H9 (cell line): ENCODE measurements around the gene TTYH2. TPM values are rescaled to one million over a fixed set of nuclear protein-coding genes. Genes with fewer than 3 reads are reported as not detected.

Source experiments
- DNase-seq: peaks from one replicate; pipeline ENCODE4 v3.0.0-alpha.2; 2017
- H2AFZ ChIP-seq: one replicate; pipeline ENCODE4 v1.6.1; 2013; ENCODE audit warnings: mild to moderate bottlenecking, low read length, control low read depth, moderate library complexity
- H2AK5ac ChIP-seq: 2 replicates; pipeline ENCODE4 v1.6.1; 2013; ENCODE audit warnings: low read length, control low read depth, mixed read lengths; ENCODE audit not compliant: insufficient read length
- H2BK120ac ChIP-seq: one replicate; pipeline ENCODE4 v1.6.1; 2013; ENCODE audit warnings: low read depth, mild to moderate bottlenecking, low read length, control low read depth, inconsistent platforms; ENCODE audit not compliant: poor library complexity, severe bottlenecking
- H2BK12ac ChIP-seq: 2 replicates; pipeline ENCODE4 v1.6.1; 2013; ENCODE audit warnings: low read length, control low read depth, mixed read lengths, low read depth; ENCODE audit not compliant: insufficient read length
- H2BK15ac ChIP-seq: 2 replicates; pipeline ENCODE4 v1.6.1; 2013; ENCODE audit warnings: low read depth, low read length, control low read depth
- H2BK20ac ChIP-seq: one replicate; pipeline ENCODE4 v1.6.1; 2013; ENCODE audit warnings: low read depth, mild to moderate bottlenecking, low read length, control low read depth, inconsistent platforms; ENCODE audit not compliant: poor library complexity, severe bottlenecking
- H2BK5ac ChIP-seq: 2 replicates; pipeline ENCODE4 v1.6.1; 2013; ENCODE audit warnings: low read length, control low read depth, mixed read lengths; ENCODE audit not compliant: insufficient read length
- H3K14ac ChIP-seq: 2 replicates; pipeline ENCODE4 v1.6.1; 2013; ENCODE audit warnings: low read length, control low read depth; ENCODE audit not compliant: insufficient read depth
- H3K18ac ChIP-seq: 2 replicates; pipeline ENCODE4 v1.6.1; 2013; ENCODE audit warnings: low read depth, mild to moderate bottlenecking, mixed read lengths, low read length, control low read depth; ENCODE audit not compliant: insufficient read length
- H3K23ac ChIP-seq: 2 replicates; pipeline ENCODE4 v1.6.1; 2013; ENCODE audit warnings: low read length, control low read depth, mixed read lengths, low read depth; ENCODE audit not compliant: insufficient read length
- H3K23me2 ChIP-seq: 2 replicates; pipeline ENCODE4 v1.6.1; 2013; ENCODE audit warnings: low read depth, mild to moderate bottlenecking, mixed read lengths, low read length, control low read depth; ENCODE audit not compliant: insufficient read length, poor library complexity, severe bottlenecking
- H3K27ac ChIP-seq: 2 replicates; pipeline ENCODE4 v1.5.1; 2013; ENCODE audit warnings: low read length, control low read depth, mixed read lengths, low read depth; ENCODE audit not compliant: insufficient read length
- H3K27me3 ChIP-seq: 2 replicates; pipeline ENCODE4 v1.6.1; 2013; ENCODE audit warnings: low read length, control low read depth, inconsistent platforms; ENCODE audit not compliant: insufficient read depth
- H3K4ac ChIP-seq: 2 replicates; pipeline ENCODE4 v1.6.1; 2013; ENCODE audit warnings: low read depth, mild to moderate bottlenecking, control low read depth, inconsistent platforms, low read length, moderate library complexity
- H3K4me1 ChIP-seq: 2 replicates; pipeline ENCODE4 v1.6.1; 2013; ENCODE audit warnings: low read length, control low read depth, inconsistent platforms; ENCODE audit not compliant: insufficient read depth
- H3K4me2 ChIP-seq: 2 replicates; pipeline ENCODE4 v1.6.1; 2013; ENCODE audit warnings: low read length, control low read depth, mixed read lengths; ENCODE audit not compliant: insufficient read length, insufficient read depth
- H3K56ac ChIP-seq: 2 replicates; pipeline ENCODE4 v1.6.1; 2013; ENCODE audit warnings: low read depth, mild to moderate bottlenecking, mixed read lengths, low read length, control low read depth; ENCODE audit not compliant: insufficient read length
- H3K79me1 ChIP-seq: 2 replicates; pipeline ENCODE4 v1.6.1; 2013; ENCODE audit warnings: low read depth, mild to moderate bottlenecking, moderate library complexity, low read length, control low read depth, inconsistent platforms; ENCODE audit not compliant: insufficient read depth, poor library complexity, severe bottlenecking
- H3K79me2 ChIP-seq: 2 replicates; pipeline ENCODE4 v1.6.1; 2013; ENCODE audit warnings: low read length, control low read depth, inconsistent platforms; ENCODE audit not compliant: insufficient read depth
- H3K9ac ChIP-seq: 2 replicates; pipeline ENCODE4 v1.6.1; 2013; ENCODE audit warnings: low read length, control low read depth, mixed read lengths; ENCODE audit not compliant: insufficient read length; ENCODE audit errors: extremely low read depth
- H3K9me3 ChIP-seq: one replicate; pipeline ENCODE4 v1.6.1; 2013; ENCODE audit warnings: low read depth, low read length, inconsistent platforms; ENCODE audit not compliant: control insufficient read depth
- H3T11ph ChIP-seq: one replicate; pipeline ENCODE4 v1.6.1; 2013; ENCODE audit warnings: mild to moderate bottlenecking, low read length, control low read depth, inconsistent platforms
- H4K20me1 ChIP-seq: one replicate; pipeline ENCODE4 v1.6.1; 2013; ENCODE audit not compliant: control insufficient read depth, insufficient read length, insufficient read depth
- H4K5ac ChIP-seq: 2 replicates; pipeline ENCODE4 v1.6.1; 2013; ENCODE audit warnings: low read depth, mild to moderate bottlenecking, mixed read lengths, low read length, control low read depth; ENCODE audit not compliant: insufficient read length
- H4K8ac ChIP-seq: replicated peaks from 2 replicates; pipeline ENCODE4 v1.6.1; 2013; ENCODE audit warnings: low read length, control low read depth, mixed read lengths, low read depth; ENCODE audit not compliant: insufficient read length
- H4K91ac ChIP-seq: 2 replicates; pipeline ENCODE4 v1.6.1; 2013; ENCODE audit warnings: low read depth, mild to moderate bottlenecking, moderate library complexity, mixed read lengths, low read length, control low read depth; ENCODE audit not compliant: insufficient read length
- H3K27ac Mint-ChIP-seq, 3 experiments: 2 replicates in 2 of 3; 3 replicates in 1 of 3; pipeline ENCODE4 v1.8.0; 2020 to 2021; ENCODE audit warnings: mixed read lengths in 3 of 3, mild to moderate bottlenecking in 1 of 3, moderate library complexity in 1 of 3
- H3K27me3 Mint-ChIP-seq: 2 replicates; pipeline ENCODE4 v1.8.0; 2021; ENCODE audit warnings: low read depth, mild to moderate bottlenecking, moderate library complexity, mixed read lengths
- H3K36me3 Mint-ChIP-seq, 3 experiments: 2 replicates in 2 of 3; 3 replicates in 1 of 3; pipeline ENCODE4 v1.8.0; 2020 to 2021; ENCODE audit warnings: low read depth in 3 of 3, mixed read lengths in 3 of 3; ENCODE audit not compliant: insufficient read depth in 1 of 3
- H3K4me1 Mint-ChIP-seq, 2 experiments: 2 replicates each; pipeline ENCODE4 v1.8.0; 2020; ENCODE audit warnings: mixed read lengths in 2 of 2
- H3K4me3 Mint-ChIP-seq, 2 experiments: 2 replicates in 1 of 2; 3 replicates in 1 of 2; pipeline ENCODE4 v1.8.0; 2020 to 2021; ENCODE audit warnings: mild to moderate bottlenecking in 2 of 2, mixed read lengths in 2 of 2, moderate library complexity in 1 of 2
- H3K9me3 Mint-ChIP-seq, 2 experiments: 2 replicates in 1 of 2; 3 replicates in 1 of 2; pipeline ENCODE4 v1.8.0; 2020; ENCODE audit warnings: mild to moderate bottlenecking in 2 of 2, mixed read lengths in 2 of 2, moderate library complexity in 1 of 2
- CTCF ChIP-seq: fragments of 200-600 bp; sonication (generic); conservative IDR thresholded peaks from 3 replicates; pipeline ENCODE4 v1.8.0; 2021; ENCODE audit warnings: antibody characterized with exemption, mild to moderate bottlenecking
- WGBS: extraction: QIAGEN DNeasy Blood & Tissue Kit; methylation state at CpG from one replicate; pipeline ENCODE4 v1.1.7; 2013; ENCODE audit warnings: missing lambda C conversion rate, low lambda C conversion rate, mixed read lengths; ENCODE audit not compliant: insufficient read length; ENCODE audit errors: extremely low coverage; 5-methylcytosine and 5-hydroxymethylcytosine counted together
- total RNA-seq: library from RNA; stranded (reverse); gene quantifications from 2 replicates; pipeline ENCODE4 v1.2.1, GENCODE V29; 2021

Gene TTYH2
- total RNA-seq, 1 experiment from 2014 or later: 1.6 TPM

DNA sequence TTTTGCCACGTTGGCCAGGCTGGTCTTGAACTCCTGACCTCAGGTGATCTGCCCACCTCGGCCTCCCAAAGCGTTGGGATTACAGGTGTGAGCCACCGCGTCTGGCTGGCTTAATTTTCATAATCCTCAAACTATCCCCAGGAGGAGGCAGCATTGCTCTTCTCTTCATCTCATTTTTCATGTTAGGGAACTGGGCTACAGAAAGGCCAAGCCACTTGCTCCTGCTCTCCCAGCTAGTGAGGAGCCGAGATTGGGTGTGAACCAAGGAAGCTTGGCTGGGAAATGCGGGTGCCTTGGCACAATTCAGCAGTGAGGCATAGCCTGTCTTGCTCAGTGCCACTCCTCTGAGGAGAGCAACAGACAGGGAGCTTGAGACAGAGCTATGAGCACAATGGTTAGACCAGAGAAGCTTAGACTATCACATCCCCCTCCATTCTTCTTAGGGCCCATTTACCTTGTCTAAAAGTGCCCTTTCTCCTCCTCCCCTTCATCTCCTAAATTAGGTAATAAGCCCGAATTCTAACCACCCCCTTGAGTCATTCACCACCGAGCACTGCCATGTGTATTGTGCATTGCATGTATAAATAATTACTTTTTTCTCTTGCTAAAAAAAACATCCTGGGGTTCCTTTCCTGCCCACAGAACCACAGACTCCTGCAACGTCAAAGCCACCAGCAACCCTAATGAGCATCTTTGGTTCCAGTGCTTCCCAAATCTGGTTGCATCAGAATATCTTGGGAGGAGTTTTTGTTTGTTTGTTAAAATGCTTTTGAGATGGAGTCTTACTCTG, 92.7 kb downstream of the TTYH2 start:
- Mint-ChIP-seq H3K4me1 (peaks cover 2 to 16% of the 10 kb centered on the region in 2 experiments), H3K4me3 (no peak overlapping the region), H3K27me3 (peaks cover 2% of the 10 kb centered on the region), H3K27ac (no peak overlapping the region), H3K36me3 (no peaks in the 10 kb centered on the region), H3K9me3 (no peaks in the 10 kb centered on the region; a peak in 2 of 5 replicates)
- Histone ChIP-seq H2BK20ac (no peak overlapping the region), H2AK5ac (no peak overlapping the region), H3K4me1 (no peaks in the 10 kb centered on the region), H3K14ac (no peak overlapping the region), H3K18ac (no peak overlapping the region), H4K91ac (no peak overlapping the region), H3K79me1 (no peaks in the 10 kb centered on the region), H3K27me3 (no peaks in the 10 kb centered on the region), H3K23ac (no peak overlapping the region), H3K9ac (no peak overlapping the region), H3K23me2 (no peaks in the 10 kb centered on the region), H4K20me1 (no peaks in the 10 kb centered on the region), H3K4ac (no peak overlapping the region), H3K27ac (no peak overlapping the region), H2BK12ac (no peak overlapping the region), H4K5ac (no peak overlapping the region), H3T11ph (no peak overlapping the region), H3K4me2 (no peak overlapping the region), H2BK15ac (no peak overlapping the region), H3K9me3 (no peaks in the 10 kb centered on the region), H2BK120ac (no peak overlapping the region), H2AFZ (no peak overlapping the region), H2BK5ac (no peak overlapping the region), H4K8ac (no peak overlapping the region), H3K79me2 (no peaks in the 10 kb centered on the region), H3K56ac (no peak overlapping the region)
- no CpG with 5 or more reads among the region's 10 CpGs for WGBS
- TF ChIP-seq CTCF: peak; percentile 52; the same call in 2 of the 3 replicates
- peak; percentile 45 for DNase-seq
